Hematopoietic multipotent progenitor cell treated with erythropoietin and hydrocortisone succinate and interleukin-3 and kit ligand, for 17 days (in vitro differentiated cells): ENCODE measurements around the gene RPS15A.
"Not testable (repeated sequence)": the region's sequence is repeated elsewhere in the genome, so short reads cannot be mapped to it uniquely, and the experiment has no call there.

Experiments used
- DNase-seq: peaks from one replicate; pipeline ENCODE4 v3.0.0-alpha.2; 2015; ENCODE audit warnings: low spot score

Gene RPS15A

GRCh38 chr16:18796377-18796776 is 6.2 kb upstream of the RPS15A start:
- DNase-seq = no peak

DNA sequence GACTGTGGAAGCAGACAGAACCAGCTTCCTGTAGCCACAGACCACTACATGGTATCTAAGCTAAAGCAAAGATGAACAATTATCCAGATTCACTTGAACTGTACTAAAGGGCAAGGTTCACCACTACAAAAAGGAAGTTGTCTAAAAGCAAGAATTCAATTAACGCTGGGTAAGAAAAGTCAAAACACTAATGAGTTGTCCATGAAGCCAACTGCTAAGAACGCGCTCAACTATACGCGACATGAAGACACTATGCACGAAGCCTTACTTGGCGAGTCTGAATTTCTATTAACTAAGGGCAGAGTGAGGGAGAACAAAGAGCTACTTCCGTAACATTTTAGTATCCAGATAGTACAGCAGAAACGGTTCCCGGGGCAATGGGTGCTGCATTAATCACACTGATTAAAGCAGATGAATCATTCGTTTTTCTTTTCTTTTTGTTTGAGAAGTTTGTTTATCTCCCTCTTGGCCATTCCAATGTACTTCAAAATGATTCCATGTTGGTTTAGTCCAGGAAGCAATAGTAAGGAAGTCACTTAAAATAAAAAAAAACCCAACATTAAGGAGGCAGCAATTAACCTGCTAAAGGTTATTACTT is 2.8 kb upstream of the RPS15A start:
- no peak for DNase-seq

- no peak for DNase-seq
Observed at GRCh38 chr16:18789515-18789849, 652 bp downstream of the RPS15A start.

GRCh38 chr16:18788828-18789514 is 1.2 kb downstream of the RPS15A start:
- no peak for DNase-seq

DNA sequence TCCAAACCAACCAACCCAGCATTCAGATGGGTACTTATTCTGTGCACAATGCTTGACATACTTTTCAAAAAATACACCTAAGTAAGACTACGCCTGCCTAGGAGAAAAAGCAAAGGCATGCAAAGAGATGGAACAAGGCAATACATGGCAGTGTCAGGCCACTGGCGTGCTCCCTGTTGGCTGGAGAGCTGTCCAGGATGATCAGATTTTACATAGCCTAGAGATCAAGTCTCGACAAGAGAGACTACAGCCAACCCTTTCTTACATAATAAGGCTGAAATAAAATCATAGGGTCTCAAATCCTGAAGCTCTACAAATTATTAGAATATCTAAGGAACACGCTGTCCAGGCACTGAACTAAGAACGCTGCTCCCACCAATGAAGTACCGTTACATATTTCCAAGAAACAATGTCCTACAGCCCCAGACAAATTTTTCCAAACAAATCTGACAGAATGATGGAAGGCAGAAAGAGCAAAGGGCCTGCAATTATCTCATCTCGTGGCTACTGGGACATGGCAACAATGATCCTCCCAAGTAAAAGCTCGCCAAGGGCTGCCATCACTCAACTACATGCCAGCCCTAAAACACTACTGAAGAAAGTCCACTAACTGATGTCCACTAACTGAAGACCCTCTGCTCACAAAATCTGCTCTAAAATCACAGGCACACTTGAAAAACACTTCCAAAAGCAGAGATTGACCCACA is 5.1 kb downstream of the RPS15A start:
- no peak for DNase-seq

GRCh38 chr16:18783430-18784341 is 6.4 kb downstream of the RPS15A start:
- no peak for DNase-seq

DNA sequence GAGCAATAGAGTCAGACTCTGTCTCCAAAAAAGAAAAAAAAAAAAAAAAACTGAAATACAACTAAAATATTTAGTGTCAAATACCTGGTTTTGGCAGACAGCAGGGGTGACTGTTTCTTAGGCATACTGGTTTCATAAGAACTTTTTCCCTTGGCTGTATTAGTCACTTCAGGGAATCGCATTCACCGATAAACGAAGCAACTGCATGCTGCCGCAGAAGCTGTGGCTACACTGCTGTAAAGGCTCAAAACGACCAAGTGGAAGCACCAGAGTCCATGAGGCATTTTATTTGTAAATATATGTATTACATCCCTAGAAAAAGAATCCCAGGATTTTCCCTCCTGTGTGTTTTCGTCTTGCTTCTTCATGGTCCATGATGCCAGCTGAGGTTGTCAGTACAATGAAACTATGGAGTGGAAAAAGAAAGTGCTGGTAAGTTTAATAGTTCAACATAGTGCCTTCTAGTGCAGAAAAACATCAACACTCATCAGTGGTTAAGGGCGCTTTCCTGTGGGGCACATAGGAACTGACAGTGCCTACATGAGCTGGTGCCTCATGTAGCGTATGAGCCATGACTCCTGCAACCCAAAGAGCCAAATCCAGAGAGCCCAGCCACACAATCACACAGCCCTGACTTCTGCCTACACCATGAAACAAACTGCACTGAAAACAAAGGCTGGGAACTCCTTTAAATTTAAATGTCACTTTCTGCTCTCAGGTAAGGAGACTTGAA is 7.3 kb downstream of the RPS15A start:
- no peak for DNase-seq

- DNase-seq = not testable (repeated sequence)
Observed at GRCh38 chr16:18781232-18781631, 8.9 kb downstream of the RPS15A start.

GRCh38 chr16:18780460-18781026 is 9.6 kb downstream of the RPS15A start:
- DNase-seq = not testable (repeated sequence)

DNA sequence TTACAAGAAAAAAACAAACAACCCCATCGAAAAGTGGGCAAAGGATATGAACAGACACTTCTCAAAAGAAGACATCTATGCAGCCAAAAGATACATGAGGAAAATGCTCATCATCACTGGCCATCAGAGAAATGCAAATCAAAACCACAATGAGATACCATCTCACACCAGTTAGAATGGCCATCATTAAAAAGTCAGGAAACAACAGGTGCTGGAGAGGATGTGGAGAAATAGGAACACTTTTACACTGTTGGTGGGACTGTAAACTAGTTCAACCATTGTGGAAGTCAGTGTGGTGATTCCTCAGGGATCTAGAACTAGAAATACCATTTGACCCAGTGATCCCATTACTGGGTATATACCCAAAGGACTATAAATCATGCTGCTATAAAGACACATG is 12.5 kb downstream of the RPS15A start:
- not testable (repeated sequence) for DNase-seq

DNA sequence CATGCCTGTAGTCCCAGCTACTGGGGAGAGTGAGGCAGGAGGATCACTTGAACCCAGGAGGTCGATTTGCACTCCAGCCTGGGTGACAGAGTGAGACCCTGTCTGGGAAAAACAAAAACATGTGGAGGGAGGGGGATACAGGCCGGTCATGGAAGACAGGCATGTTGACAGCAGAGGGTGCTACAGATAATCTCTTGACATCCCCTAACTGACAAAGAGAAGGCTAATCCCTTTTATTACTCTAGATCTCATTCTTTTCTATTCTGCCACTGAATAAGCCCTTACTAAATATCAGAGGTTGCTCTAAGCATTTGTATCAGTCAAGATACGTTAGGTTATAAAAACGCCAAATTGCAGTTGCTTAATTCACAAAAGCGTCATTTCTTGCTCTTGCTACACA is 13.8 kb downstream of the RPS15A start:
- not testable (repeated sequence) for DNase-seq

DNA sequence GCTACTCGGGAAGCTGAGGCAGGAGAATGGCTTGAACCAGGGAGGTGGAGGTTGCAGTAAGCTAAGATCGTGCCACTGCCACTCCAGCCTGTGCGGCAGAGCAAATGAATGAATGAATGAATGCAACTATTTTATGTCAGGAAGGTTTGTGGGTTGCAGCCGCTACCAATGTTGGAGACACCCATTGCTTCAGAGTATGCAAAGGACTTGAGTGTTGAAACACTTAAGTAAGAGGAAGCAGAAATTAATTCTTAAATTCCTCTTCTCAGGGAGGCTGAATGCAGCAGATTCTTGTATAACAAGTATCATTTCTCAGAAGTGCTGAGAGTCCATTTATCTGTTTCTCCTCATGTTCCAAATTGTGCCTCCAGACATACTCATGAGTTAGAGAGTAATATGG is 15.5 kb downstream of the RPS15A start:
- DNase-seq = not testable (repeated sequence)

DNA sequence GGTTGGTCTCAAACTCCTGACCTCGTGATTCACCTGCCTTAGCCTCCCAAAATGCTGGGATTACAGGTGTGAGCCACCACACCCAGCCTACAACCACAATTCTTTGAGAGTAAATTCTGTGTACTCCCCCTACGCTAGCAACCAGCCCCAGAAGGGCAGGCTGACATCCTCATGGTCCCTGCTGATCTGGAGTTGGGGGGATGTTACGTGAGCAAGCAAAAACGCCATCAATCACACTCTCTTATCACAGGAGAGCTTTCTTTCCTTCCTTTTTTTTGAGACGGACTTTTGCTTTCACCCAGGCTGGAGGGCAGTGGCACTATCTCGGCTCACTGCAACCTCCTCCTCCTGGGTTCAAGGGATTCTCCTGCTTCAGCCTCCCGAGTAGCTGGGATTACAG is 18.0 kb downstream of the RPS15A start:
- not testable (repeated sequence) for DNase-seq

DNA sequence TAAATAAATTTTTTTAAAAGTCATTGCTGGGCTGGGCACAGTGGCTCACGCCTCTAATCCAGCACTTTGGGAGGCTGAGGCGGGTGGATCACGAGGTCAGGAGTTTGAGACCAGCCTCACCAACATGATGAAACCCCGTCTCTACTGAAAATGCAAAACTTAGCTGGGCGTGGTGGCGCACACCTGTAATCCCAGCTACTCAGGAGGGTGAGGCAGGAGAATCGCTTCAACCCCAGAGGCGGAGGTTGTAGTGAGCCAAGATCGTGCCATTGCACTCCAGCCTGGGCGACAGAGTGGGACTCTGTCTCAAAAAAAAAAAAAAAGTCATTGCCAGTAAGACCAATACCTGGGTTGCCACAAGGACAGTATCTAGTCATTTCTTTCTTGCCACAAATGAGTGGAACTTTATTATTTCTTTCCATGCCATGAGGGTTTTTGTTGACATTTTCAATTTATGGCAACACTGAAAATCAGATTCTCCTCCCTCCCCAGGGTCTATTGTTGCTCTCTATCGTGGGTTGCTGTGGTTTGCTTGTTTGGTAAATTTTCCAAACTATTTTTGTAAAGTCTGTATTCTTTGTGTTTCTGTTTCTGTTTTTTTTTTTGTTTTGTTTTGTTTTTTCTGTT is 19.7 kb downstream of the RPS15A start:
- not testable (repeated sequence) for DNase-seq

DNA sequence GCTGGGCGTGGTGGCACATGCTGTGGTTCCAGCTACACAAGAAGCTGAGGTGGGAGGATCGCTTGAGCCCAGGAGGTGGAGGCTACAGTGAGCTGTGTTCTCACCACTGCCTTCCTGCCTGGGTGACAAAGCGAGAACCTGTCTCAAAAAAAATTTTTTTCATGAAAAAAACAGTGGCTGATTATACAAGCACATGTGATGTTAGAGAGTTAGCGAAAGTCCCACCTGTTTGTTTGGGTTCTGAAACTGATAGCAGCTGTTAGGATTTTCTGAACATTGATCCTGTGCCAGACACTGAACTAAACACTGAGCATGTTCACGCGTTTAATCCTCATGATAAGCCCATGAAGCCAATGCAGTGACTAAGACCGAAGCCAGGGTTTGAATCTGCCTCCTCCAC is 22.9 kb downstream of the RPS15A start:
- peak; percentile 24 for DNase-seq

GRCh38 chr16:18762713-18763112 is 27.4 kb downstream of the RPS15A start:
- not testable (repeated sequence) for DNase-seq

DNA sequence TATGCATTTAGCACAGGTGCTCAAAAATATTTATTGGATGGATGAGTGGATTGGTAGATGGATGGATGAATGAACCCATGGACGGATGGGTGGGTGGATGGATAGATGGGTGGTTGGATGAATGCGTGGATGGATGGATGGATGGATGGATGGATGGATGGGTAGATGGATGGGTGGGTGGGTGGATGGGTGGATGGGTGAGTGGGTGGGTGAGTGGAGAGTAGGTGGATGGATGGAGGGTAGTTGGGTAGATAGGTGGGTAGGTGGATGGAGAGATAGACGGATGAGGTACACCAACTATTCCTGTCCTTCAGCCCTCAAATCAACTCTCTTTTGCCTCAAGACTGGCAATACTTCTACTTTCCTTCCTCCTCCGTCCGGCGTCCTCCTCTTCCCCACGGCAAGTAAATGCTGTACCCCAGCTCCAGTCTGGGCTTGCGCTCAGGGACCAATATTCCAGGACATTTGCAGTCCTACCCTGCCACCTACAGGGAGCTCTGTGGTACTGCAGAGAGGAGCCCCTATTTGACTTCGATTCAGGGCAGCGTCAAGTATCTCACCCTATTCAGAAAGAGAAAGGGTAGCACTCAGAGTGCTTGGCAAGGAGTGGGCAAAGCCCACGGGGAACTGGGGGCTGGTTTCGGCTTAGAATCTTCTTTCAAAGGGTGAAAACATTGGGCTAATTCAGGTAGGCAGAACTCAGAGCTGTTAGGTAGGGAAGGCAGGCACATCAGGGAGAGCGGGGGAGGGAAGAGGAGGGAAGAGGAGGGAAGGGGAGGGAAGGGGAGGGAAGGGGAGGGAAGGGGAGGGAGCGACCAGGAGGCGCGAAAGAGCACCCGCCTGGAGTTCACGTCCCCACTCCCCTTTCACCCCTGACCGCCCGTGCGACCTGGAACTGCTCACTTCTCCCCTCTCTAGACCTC is 30.3 kb downstream of the RPS15A start:
- DNase-seq = peak; percentile 36

GRCh38 chr16:18757960-18758660 is 32.0 kb downstream of the RPS15A start:
- DNase-seq = not testable (repeated sequence)

GRCh38 chr16:18756639-18757038 is 33.5 kb downstream of the RPS15A start:
- not testable (repeated sequence) for DNase-seq
